KBM-7 (cell line): Measurements from ENCODE around the gene CCDC182.
A peak's percentile ranks its signal among the peaks of the same experiment; 100 is the strongest.

Experiments
- DNase-seq: peaks from one replicate; pipeline ENCODE4 v3.0.0-alpha.2; 2015
- in situ Hi-C: fragments of 300-500 bp; cut with MboI; formaldehyde crosslinking; loops from 2 replicates; pipeline ENCODE4 v1.14.3; 2020; ENCODE audit warnings: low sequenced_read_pairs, low pct_unique_long_range_greater_than_20kb, mixed read lengths

CCDC182 gene

DNA sequence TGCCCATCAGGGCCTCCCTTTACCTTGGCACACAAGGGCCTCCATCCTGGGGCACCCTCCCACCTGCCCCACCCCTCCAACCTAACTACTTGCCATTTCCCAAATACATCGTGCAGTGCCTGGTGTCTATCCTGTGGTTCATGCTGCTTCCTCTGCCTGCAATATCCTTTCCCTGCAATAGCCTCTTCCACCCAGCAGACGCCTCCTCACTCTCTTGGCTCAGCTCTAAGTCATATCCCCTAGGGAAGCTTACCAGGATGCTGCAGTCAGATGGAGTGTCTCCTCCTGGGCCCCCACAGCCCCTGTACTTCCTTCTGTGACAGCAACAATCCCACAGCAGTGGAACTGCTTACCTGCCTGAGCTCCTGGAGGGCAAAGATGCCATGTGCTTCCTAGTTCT, 36.7 kb downstream of the CCDC182 start:
- no peak for DNase-seq
- in situ Hi-C loops = no loop called here

- in situ Hi-C loops = no loop called here
- no peak for DNase-seq
These were observed 37.2 kb downstream of the CCDC182 start for GRCh38 chr17:57707892-57708291.

GRCh38 chr17:57706761-57707160, 38.3 kb downstream of the CCDC182 start:
- in situ Hi-C loops = no loop called here
- DNase-seq = no peak

GRCh38 chr17:57705921-57706695, 39.0 kb downstream of the CCDC182 start:
- in situ Hi-C loops = no loop called here
- DNase-seq = no peak

- DNase-seq = no peak
- in situ Hi-C loops = no loop called here
These were observed 40.7 kb downstream of the CCDC182 start for GRCh38 chr17:57704448-57704847.

DNA sequence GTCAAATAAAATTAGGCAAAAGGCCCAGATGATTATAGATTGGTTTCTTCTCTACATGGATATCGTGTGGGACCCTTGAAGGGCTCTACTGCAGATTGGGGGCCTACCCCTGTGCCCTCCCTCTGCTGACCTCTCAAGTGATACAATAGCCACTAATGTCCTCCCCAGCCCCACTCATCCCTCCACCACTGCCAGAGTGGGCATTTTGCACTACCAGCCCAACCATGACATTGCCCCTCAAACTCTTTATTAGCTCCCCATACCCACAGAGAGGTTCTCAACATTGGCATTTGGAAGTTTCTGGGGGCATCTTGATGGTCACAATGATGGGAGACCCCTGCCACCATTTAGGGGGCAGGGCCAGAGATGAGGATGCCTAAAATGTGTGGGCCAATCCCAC, 41.8 kb downstream of the CCDC182 start:
- in situ Hi-C loops = no loop called here
- no peak for DNase-seq

DNA sequence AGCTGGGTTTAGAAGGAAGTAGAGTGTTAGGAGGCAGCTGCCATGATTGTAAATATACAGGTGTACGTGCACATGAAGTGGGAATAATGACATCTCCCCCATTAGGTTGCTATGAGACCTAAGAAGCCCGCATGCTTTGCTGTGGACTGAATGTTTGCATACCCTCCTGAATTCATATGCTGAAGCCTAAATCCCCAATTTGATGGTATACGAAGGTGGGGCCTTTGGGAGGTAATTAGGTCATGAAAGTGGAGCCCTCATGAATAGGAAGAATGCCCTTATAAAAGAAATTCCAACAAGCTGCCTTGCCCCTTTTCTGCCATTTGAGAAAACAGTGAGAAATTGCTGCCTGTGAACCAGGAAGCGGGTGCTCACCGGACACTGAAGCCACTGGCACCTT, 44.0 kb downstream of the CCDC182 start:
- DNase-seq = no peak
- in situ Hi-C loops = no loop called here

GRCh38 chr17:57699751-57700219, 45.3 kb downstream of the CCDC182 start:
- DNase-seq = no peak
- in situ Hi-C loops = no loop called here

DNA sequence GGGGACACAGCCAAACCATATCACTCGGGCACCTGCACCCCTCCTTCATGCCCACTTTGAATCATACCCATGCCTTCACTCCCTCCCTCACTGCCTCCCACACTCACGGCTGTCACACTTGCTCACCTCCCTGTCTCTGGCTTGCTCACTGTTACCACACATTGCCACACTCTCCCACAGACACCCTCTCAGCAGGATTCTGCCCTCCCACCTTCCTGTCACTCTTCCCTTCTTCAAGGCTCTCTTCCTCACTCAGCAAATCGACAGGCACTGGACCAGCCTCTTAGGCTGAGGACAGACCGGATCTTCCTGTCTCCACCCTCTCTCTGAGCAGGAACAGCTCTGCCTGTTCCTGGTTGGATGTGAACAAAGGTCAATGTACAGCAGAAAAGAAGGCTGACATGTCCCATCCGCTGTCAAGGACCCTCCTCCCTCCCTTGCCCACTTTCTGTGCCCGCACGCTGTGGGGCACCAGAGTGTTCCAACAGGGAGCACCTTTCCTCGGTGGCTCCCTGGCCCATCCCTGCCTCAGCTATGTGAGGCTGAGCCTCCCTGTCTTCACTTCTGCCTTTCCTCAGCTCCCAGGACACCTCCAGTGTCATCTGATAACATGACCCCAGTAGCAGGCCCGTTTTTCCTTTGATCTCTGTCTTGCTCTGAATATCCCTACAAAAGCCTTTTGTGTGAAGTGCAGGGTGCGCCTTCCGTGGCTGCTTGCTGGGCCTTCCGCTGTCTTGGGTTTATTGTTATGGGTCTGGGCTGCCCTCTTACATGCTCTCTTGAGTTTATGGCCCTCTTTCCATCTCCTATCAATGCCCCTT, 47.0 kb downstream of the CCDC182 start:
- in situ Hi-C loops = no loop called here
- peak; percentile 32 for DNase-seq

GRCh38 chr17:57697197-57697596, 47.9 kb downstream of the CCDC182 start:
- no peak for DNase-seq
- in situ Hi-C loops = no loop called here

GRCh38 chr17:57696050-57696449, 49.0 kb downstream of the CCDC182 start:
- in situ Hi-C loops = no loop called here
- DNase-seq = no peak
